HepG2 (cell line): ENCODE results near the gene NSMCE4A. TPM values are rescaled to one million over a fixed set of nuclear protein-coding genes. Genes with fewer than 3 reads are reported as not detected.

Experiments
- ATAC-seq: fragments of 200-7000 bp; cut with Tn5 transposase; 3 replicates; pipeline ENCODE4 v1.9.1; 2020; ENCODE audit warnings: mild to moderate bottlenecking, moderate library complexity
- BruUV-seq: library from RNA; stranded (reverse); fragments of 400-500 nt; replicated peaks from 2 replicates; lab custom pipeline; 2021; lab: Mats Ljungman, UMichigan
- CTCF ChIA-PET: fragments of 300-600 bp; formaldehyde crosslinking; extraction: SDS; loops from one replicate; lab custom pipeline; 2021; ENCODE audit warnings: low total read pairs, inconsistent platforms, low intra/inter-chr PET ratio; lab: Yijun Ruan, JAX
- POLR2A ChIA-PET: fragments of 350-600 bp; sonication (Branson Sonifier 250); formaldehyde crosslinking; loops from one replicate; lab custom pipeline; 2020; ENCODE audit warnings: antibody characterized with exemption, inconsistent platforms; lab: Yijun Ruan, JAX
- DNase-seq: peaks from one replicate; pipeline ENCODE4 v3.0.0-alpha.2; 2015; ENCODE audit warnings: low spot score
- FAIRE-seq: peaks from 3 replicates; lab custom pipeline; 2011; peaks lifted over from hg19 to GRCh38; lab: Jason Lieb, UNC
- H2AFZ ChIP-seq: one replicate; pipeline ENCODE4 v1.6.1; 2011; ENCODE audit warnings: low read length, inconsistent platforms
- H3K27ac ChIP-seq: fragments of 300-600 bp; 3 replicates; pipeline ENCODE4 v1.8.0; 2011; ENCODE audit warnings: mixed run types, mild to moderate bottlenecking, mixed read lengths, low read length, inconsistent platforms; ENCODE audit not compliant: insufficient read depth; ENCODE audit errors: extremely low read length
- H3K27me3 ChIP-seq, 2 experiments: fragments of 200-600 bp in 1 of 2; 2 replicates in 1 of 2; 3 replicates in 1 of 2; pipeline versions ENCODE4 v1.6.0 to v1.8.0; 2011; ENCODE audit warnings: low read length in 2 of 2, mild to moderate bottlenecking in 2 of 2, moderate library complexity in 2 of 2, inconsistent platforms in 1 of 2; ENCODE audit not compliant: insufficient read depth in 2 of 2, control insufficient read depth in 1 of 2
- H3K36me3 ChIP-seq, 2 experiments: fragments of 200-600 bp in 1 of 2; replicated peaks in 1 of 2; 2 replicates in 1 of 2; 3 replicates in 1 of 2; pipeline versions ENCODE4 v1.5.1 to v1.8.0; 2011; ENCODE audit warnings: low read length in 2 of 2, inconsistent platforms in 1 of 2; ENCODE audit not compliant: insufficient read depth in 2 of 2, control insufficient read depth in 1 of 2
- H3K4me1 ChIP-seq: 2 replicates; pipeline ENCODE4 v1.5.1; 2012; ENCODE audit warnings: low read length, inconsistent platforms; ENCODE audit not compliant: insufficient read depth
- H3K4me2 ChIP-seq: 2 replicates; pipeline ENCODE4 v1.6.0; 2011; ENCODE audit warnings: low read depth, low read length, inconsistent platforms
- H3K4me3 ChIP-seq, 3 experiments: fragments of 200-600 bp in 1 of 3; sonication (generic), shearing (Covaris generic) in 1 of 3; replicated peaks in 1 of 3; 2 replicates each; pipeline ENCODE4 v1.5.1; 2011 to 2016; ENCODE audit warnings: low read length in 3 of 3, inconsistent platforms in 2 of 3, low read depth in 2 of 3, mild to moderate bottlenecking in 2 of 3, control low read depth in 1 of 3, mixed read lengths in 1 of 3; ENCODE audit not compliant: insufficient read depth in 1 of 3
- H3K79me2 ChIP-seq: one replicate; pipeline ENCODE4 v1.6.1; 2011; ENCODE audit warnings: low read length, inconsistent platforms; ENCODE audit not compliant: insufficient read depth
- H3K9ac ChIP-seq: 2 replicates; pipeline ENCODE4 v1.6.0; 2011; ENCODE audit warnings: mild to moderate bottlenecking, low read depth, low read length, inconsistent platforms; ENCODE audit not compliant: insufficient read depth
- H3K9me3 ChIP-seq: 2 replicates; pipeline ENCODE4 v1.5.1; 2012; ENCODE audit warnings: mild to moderate bottlenecking, low read length
- H4K20me1 ChIP-seq: 2 replicates; pipeline ENCODE4 v1.6.0; 2011; ENCODE audit warnings: inconsistent platforms, mild to moderate bottlenecking, low read length, moderate library complexity; ENCODE audit not compliant: insufficient read depth
- ATF7 ChIP-seq, 2 experiments: fragments of 450-650 bp in 1 of 2; sonication (generic) in 1 of 2; formaldehyde crosslinking in 1 of 2; IDR thresholded peaks; 2 replicates each; pipeline versions ENCODE4 v1.4.0 to v1.6.1; 2016 to 2020; ENCODE audit warnings: antibody characterized with exemption in 1 of 2, mild to moderate bottlenecking in 1 of 2, missing genetic modification reagents in 1 of 2
- EHMT2 ChIP-seq: fragments of 200-600 bp; sonication (generic); IDR thresholded peaks from 2 replicates; pipeline ENCODE4 v1.7.0; 2017; ENCODE audit warnings: antibody characterized with exemption, low read depth, low read length, borderline replicate concordance
- KMT2A ChIP-seq: sonication (generic); formaldehyde crosslinking; IDR thresholded peaks from 2 replicates; pipeline ENCODE4 v1.4.0; 2020; ENCODE audit warnings: missing genetic modification reagents
- PRPF4 ChIP-seq: fragments of 200-400 bp; formaldehyde crosslinking; IDR thresholded peaks from 2 replicates; pipeline ENCODE4 v1.6.1; 2016; ENCODE audit warnings: low read length, low read depth; ENCODE audit not compliant: poor library complexity, severe bottlenecking
- TMF1 ChIP-seq: sonication (generic); formaldehyde crosslinking; IDR thresholded peaks from 2 replicates; pipeline ENCODE4 v1.8.1; 2022; ENCODE audit warnings: low read depth, missing genetic modification reagents
- ZBTB1 ChIP-seq: sonication (generic); formaldehyde crosslinking; IDR thresholded peaks from 2 replicates; pipeline ENCODE4 v1.4.0; 2020; ENCODE audit warnings: missing genetic modification reagents, borderline replicate concordance
- ZNF207 ChIP-seq: fragments of 450-650 bp; IDR thresholded peaks from 2 replicates; pipeline ENCODE4 v1.6.1; 2016; ENCODE audit warnings: antibody characterized with exemption, borderline replicate concordance
- ZNF251 ChIP-seq: sonication (generic); formaldehyde crosslinking; IDR thresholded peaks from 2 replicates; pipeline ENCODE4 v1.9.0; 2021; ENCODE audit warnings: mild to moderate bottlenecking, missing genetic modification reagents
- ZNF747 ChIP-seq: sonication (generic); formaldehyde crosslinking; IDR thresholded peaks from 2 replicates; pipeline ENCODE4 v1.8.1; 2023; ENCODE audit warnings: missing genetic modification reagents, mild to moderate bottlenecking, borderline replicate concordance
- WGBS: methylation state at CpG from one replicate; pipeline ENCODE4 v1.1.6; 2017; ENCODE audit warnings: low lambda C conversion rate; 5-methylcytosine and 5-hydroxymethylcytosine counted together
- in situ Hi-C: cut with HindIII; loops from 2 replicates; pipeline ENCODE4 v1.10.0; 2017; ENCODE audit warnings: low pct_unique_long_range_greater_than_20kb; ENCODE audit not compliant: extremely low pct_ligation_motif_present
- intact Hi-C: fragments of 100-400 bp; cut with micrococcal nuclease; formaldehyde crosslinking; loops from one replicate; pipeline ENCODE4 v1.10.0; 2022; ENCODE audit not compliant: unreplicated experiment
- polyA plus RNA-seq, 8 experiments: library from polyadenylated mRNA; depleted of rRNA in 3 of 8; stranded (reverse) in 7 of 8; unstranded in 1 of 8; fragments of >200 nt; fragmentation: Illumina TruSeq in 4 of 8; extraction: Trizol in 4 of 8; gene quantifications; 2 replicates each; pipeline versions ENCODE4 v1.2.1 to v1.2.3, GENCODE V29; 2011 to 2016; ENCODE audit warnings: low read depth in 4 of 8, missing spikeins in 1 of 8, mixed read lengths in 1 of 8; ENCODE audit not compliant: insufficient read depth in 1 of 8
- total RNA-seq, 5 experiments: library from RNA; depleted of rRNA; stranded (reverse); fragments of >200 nt; fragmentation: Illumina TruSeq; extraction: Trizol; gene quantifications; 2 replicates each; pipeline ENCODE4 v1.2.3, GENCODE V29; 2016; ENCODE audit warnings: low read depth in 1 of 5
- TF ChIP-seq, protein P1 (sequence below): IDR thresholded peaks from 2 replicates; pipeline ENCODE4 v1.6.1; 2016; ENCODE audit warnings: control low read depth
- TF ChIP-seq, protein P2 (sequence below): sonication (generic); formaldehyde crosslinking; IDR thresholded peaks from 2 replicates; pipeline ENCODE4 v1.4.0; 2020; ENCODE audit warnings: mild to moderate bottlenecking, missing genetic modification reagents
- TF ChIP-seq, protein P3 (sequence below): sonication (generic); formaldehyde crosslinking; IDR thresholded peaks from 2 replicates; pipeline ENCODE4 v1.4.0; 2020; ENCODE audit warnings: missing genetic modification reagents

Gene NSMCE4A
- total and polyA plus RNA-seq, 2 of the 13 experiments (the other 11 are each of a cell fraction or from before 2014, with no cell fraction given): 61.1 to 91.6 TPM

DNA sequence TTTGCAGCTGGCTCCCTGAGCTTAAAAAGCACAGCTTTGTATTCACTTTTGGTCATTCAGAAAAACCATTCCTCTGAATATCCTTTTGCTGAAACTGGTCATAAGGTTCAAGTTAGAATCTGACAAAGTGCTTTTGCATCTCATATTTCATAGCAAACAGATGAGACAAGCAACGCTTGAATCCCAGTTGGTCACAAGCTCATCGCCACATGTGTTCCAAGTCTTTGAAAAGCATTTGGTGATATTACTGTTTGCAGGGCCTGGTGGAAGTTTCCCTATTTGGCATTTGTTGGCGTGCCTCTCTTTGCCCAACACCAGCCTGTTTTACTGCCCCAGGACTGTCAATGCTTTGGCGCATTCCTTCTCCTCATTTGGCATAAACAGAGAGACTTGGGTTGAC lies 24.3 kb upstream of the NSMCE4A start:
- no TSS peak for BruUV-seq
- no peaks in the 10 kb centered on the region for H3K79me2 ChIP-seq
- no peak overlapping the region for H3K9ac ChIP-seq
- H3K9me3 ChIP-seq: no peaks in the 10 kb centered on the region
- peaks cover 17% of the 10 kb centered on the region for H3K4me1 ChIP-seq
- no peak for ATAC-seq
- in situ Hi-C loops: no loop called here
- no peaks in the 10 kb centered on the region for H3K36me3 ChIP-seq
- H3K4me2 ChIP-seq: no peak overlapping the region
- no peaks in the 10 kb centered on the region for H4K20me1 ChIP-seq
- TF ChIP-seq ATF7 (IDR thresholded peaks at IDR 0.05): no peak
- no peak for TF ChIP-seq ATF7 (CRISPR knock-in tag; IDR thresholded peaks at IDR 0.05)
- no peak for TF ChIP-seq ZBTB1 (CRISPR knock-in tag)
- TF ChIP-seq ZNF207: no peak
- no peak for TF ChIP-seq EHMT2
- TF ChIP-seq, protein P1, sequence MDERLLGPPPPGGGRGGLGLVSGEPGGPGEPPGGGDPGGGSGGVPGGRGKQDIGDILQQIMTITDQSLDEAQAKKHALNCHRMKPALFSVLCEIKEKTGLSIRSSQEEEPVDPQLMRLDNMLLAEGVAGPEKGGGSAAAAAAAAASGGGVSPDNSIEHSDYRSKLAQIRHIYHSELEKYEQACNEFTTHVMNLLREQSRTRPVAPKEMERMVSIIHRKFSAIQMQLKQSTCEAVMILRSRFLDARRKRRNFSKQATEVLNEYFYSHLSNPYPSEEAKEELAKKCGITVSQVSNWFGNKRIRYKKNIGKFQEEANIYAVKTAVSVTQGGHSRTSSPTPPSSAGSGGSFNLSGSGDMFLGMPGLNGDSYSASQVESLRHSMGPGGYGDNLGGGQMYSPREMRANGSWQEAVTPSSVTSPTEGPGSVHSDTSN (CRISPR knock-in tag): no peak
- no peak for TF ChIP-seq PRPF4
- no peak for TF ChIP-seq ZNF251 (CRISPR knock-in tag)
- TF ChIP-seq, protein P2, sequence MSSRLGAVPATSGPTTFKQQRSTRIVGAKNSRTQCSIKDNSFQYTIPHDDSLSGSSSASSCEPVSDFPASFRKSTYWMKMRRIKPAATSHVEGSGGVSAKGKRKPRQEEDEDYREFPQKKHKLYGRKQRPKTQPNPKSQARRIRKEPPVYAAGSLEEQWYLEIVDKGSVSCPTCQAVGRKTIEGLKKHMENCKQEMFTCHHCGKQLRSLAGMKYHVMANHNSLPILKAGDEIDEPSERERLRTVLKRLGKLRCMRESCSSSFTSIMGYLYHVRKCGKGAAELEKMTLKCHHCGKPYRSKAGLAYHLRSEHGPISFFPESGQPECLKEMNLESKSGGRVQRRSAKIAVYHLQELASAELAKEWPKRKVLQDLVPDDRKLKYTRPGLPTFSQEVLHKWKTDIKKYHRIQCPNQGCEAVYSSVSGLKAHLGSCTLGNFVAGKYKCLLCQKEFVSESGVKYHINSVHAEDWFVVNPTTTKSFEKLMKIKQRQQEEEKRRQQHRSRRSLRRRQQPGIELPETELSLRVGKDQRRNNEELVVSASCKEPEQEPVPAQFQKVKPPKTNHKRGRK (CRISPR knock-in tag): no peak
- TF ChIP-seq TMF1 (CRISPR knock-in tag): no peak
- TF ChIP-seq, protein P3, sequence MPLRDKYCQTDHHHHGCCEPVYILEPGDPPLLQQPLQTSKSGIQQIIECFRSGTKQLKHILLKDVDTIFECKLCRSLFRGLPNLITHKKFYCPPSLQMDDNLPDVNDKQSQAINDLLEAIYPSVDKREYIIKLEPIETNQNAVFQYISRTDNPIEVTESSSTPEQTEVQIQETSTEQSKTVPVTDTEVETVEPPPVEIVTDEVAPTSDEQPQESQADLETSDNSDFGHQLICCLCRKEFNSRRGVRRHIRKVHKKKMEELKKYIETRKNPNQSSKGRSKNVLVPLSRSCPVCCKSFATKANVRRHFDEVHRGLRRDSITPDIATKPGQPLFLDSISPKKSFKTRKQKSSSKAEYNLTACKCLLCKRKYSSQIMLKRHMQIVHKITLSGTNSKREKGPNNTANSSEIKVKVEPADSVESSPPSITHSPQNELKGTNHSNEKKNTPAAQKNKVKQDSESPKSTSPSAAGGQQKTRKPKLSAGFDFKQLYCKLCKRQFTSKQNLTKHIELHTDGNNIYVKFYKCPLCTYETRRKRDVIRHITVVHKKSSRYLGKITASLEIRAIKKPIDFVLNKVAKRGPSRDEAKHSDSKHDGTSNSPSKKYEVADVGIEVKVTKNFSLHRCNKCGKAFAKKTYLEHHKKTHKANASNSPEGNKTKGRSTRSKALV (CRISPR knock-in tag): no peak
- TF ChIP-seq KMT2A (CRISPR knock-in tag): no peak
- no peak for TF ChIP-seq ZNF747 (CRISPR knock-in tag)
- TF ChIP-seq, all 625 proteins: peak for 0
- ChIA-PET POLR2A (no interaction called here), CTCF (no interaction called here)
- intact Hi-C loops: no loop called here
- H2AFZ ChIP-seq: no peak overlapping the region
- 95% methylated on average over 4 of the region's 4 CpGs for WGBS
- H3K27me3 ChIP-seq: peaks cover 0 to 1% of the 10 kb centered on the region in 2 experiments; a peak in 2 of 5 replicates
- no peak for FAIRE-seq
- DNase-seq: no peak
- H3K27ac ChIP-seq: no peak overlapping the region
- no peak overlapping the region for H3K4me3 ChIP-seq
